PC-9 (cell line): Measurements from ENCODE around the gene ANAPC5.

Experiments used
- EZH2 ChIP-seq: fragments of 200-600 bp; sonication (generic); IDR thresholded peaks from 2 replicates; pipeline ENCODE4 v1.8.0; 2017; ENCODE audit warnings: antibody characterized with exemption, low read depth
- TF ChIP-seq, protein P1 (sequence below): fragments of 200-600 bp; sonication (generic); conservative IDR thresholded peaks from 2 replicates; pipeline ENCODE4 v1.6.1; 2017; ENCODE audit warnings: mixed run types, antibody characterized with exemption, mild to moderate bottlenecking, moderate library complexity

DNA sequence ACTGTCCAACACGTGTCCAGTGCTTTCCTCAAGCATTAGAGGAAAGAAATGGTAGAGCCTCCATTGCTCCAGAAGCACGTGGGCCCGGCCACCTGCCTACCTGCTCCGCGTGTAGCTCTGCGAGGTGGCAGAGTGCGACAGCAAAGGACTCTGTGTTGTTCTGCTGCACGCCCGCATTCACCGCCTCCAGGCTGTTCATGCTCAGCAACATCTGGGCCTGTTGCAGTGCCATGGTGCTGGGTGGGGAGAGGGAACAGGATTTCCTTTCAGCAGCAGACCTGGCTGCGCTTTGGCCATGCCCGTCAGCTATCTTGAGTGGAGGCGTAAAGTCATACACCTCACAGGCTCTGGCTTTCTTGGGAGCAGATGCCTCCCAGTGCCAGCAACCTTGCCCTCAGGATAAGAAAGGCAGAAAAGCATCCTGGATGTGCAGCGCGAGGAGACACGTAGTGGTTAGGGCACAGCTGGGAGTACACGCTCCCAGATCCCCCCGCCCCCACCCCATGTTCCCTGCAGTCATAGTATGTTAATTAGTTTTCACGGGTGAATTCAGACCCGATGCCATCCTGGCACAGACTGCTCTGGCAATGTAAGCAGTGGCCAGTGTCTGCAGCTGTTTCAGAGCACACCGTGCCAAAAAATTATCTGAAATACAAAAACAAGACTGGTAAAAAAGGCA lies 25.1 kb downstream of the ANAPC5 start:
- TF ChIP-seq, protein P1, sequence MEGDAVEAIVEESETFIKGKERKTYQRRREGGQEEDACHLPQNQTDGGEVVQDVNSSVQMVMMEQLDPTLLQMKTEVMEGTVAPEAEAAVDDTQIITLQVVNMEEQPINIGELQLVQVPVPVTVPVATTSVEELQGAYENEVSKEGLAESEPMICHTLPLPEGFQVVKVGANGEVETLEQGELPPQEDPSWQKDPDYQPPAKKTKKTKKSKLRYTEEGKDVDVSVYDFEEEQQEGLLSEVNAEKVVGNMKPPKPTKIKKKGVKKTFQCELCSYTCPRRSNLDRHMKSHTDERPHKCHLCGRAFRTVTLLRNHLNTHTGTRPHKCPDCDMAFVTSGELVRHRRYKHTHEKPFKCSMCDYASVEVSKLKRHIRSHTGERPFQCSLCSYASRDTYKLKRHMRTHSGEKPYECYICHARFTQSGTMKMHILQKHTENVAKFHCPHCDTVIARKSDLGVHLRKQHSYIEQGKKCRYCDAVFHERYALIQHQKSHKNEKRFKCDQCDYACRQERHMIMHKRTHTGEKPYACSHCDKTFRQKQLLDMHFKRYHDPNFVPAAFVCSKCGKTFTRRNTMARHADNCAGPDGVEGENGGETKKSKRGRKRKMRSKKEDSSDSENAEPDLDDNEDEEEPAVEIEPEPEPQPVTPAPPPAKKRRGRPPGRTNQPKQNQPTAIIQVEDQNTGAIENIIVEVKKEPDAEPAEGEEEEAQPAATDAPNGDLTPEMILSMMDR, result no peak
- TF ChIP-seq EZH2, result no peak
